Mucosa of descending colon (tissue), 3 donors: Measurements from ENCODE around the gene VPS50. TPM values are rescaled to one million over a fixed set of nuclear protein-coding genes. Genes with fewer than 3 reads are reported as not detected.
A peak's percentile ranks its signal among the peaks of the same experiment; 100 is the strongest.

Experiments
- ATAC-seq: fragments of 200-7000 bp; cut with Tn5 transposase; one replicate; pipeline ENCODE4 v1.9.1; 2020; ENCODE audit warnings: mild to moderate bottlenecking, moderate library complexity
- DNase-seq, 3 donors: peaks; one replicate each; pipeline ENCODE4 v3.0.0-alpha.2; 2020
- H3K36me3 ChIP-seq: fragments of 200-600 bp; one replicate; pipeline ENCODE4 v1.8.0; 2021; ENCODE audit warnings: low read depth, mild to moderate bottlenecking
- H3K4me1 ChIP-seq: fragments of 200-600 bp; one replicate; pipeline ENCODE4 v1.8.0; 2021; ENCODE audit warnings: low read depth, mild to moderate bottlenecking
- H3K4me3 ChIP-seq: fragments of 200-600 bp; one replicate; pipeline ENCODE4 v1.8.0; 2021; ENCODE audit warnings: mild to moderate bottlenecking
- H3K9me3 ChIP-seq: fragments of 200-600 bp; one replicate; pipeline ENCODE4 v1.8.0; 2021; ENCODE audit warnings: mild to moderate bottlenecking
- CTCF ChIP-seq: fragments of 200-600 bp; IDR thresholded peaks from one replicate; pipeline ENCODE4 v1.8.0; 2022; ENCODE audit warnings: antibody characterized with exemption, mild to moderate bottlenecking
- intact Hi-C, 2 donors: fragments of 100-400 bp; cut with DNase I in 1 of 2; cut with micrococcal nuclease in 1 of 2; formaldehyde crosslinking; loops; one replicate each; pipeline versions ENCODE4 v1.11.0 to v1.11.1; 2022; cut with DNase I, micrococcal nuclease
- long read RNA-seq, 2 donors: library from polyadenylated mRNA; unstranded; transcript quantifications; one replicate each; pipeline ENCODE4 v2.0.0, GENCODE V29; 2019 to 2021
- total RNA-seq, 3 donors: library from RNA; stranded (reverse); fragmentation: NEBNext Ultra II Directional in 2 of 3; extraction: Animal tissue kit (Norgen Biotek cat#: 25700) in 2 of 3; gene quantifications; one replicate each; pipeline versions ENCODE4 v1.2.1 to v1.2.4, GENCODE V29; 2021 to 2023
- donor health status: DM: no; HTN: no; CAD: no; lungs with moderate emphysema.
- donor health status: DM: no; HTN: no; CAD: no.
- donor health status: DM: no; HTN: yes; CAD: no.

The VPS50 gene
- 10 to 100 TPM; 24.6 to 42.4 (median 30.2) TPM for total RNA-seq
- long read RNA-seq, donor 1, full-length matches to known transcripts: 16 of 24 reads
- long read RNA-seq, donor 1, partial matches to known transcripts: 1 of 24 reads
- long read RNA-seq, donor 1, other reads (novel, unspliced or antisense): 7 of 24 reads
- long read RNA-seq, donor 2, partial matches to known transcripts: 2 of 7 reads
- long read RNA-seq, donor 2, other reads (novel, unspliced or antisense): 3 of 7 reads

GRCh38 chr7:93231799-93232672 is at the start of gene VPS50:
Gene VPS50 (plus strand): TSS chr7:93232366. CDS start chr7:93232468, 102 bp downstream.
- DNase-seq (peak; percentile 94 to 99 (median 95)), ATAC-seq (peak; percentile 99)
- no peak for TF ChIP-seq CTCF
- Histone ChIP-seq H3K4me1 (peaks cover 7% of the 10 kb centered on the region), H3K4me3 (peak within 1 kb of the TSS; percentile 41), H3K36me3 (no peaks in the 10 kb centered on the region), H3K9me3 (no peaks in the 10 kb centered on the region)
- intact Hi-C loops: no loop called here

- ATAC-seq (no peak), DNase-seq (no peak)
- Histone ChIP-seq H3K9me3 (no peaks in the 10 kb centered on the region), H3K4me1 (no peaks in the 10 kb centered on the region), H3K36me3 (no peaks in the 10 kb centered on the region), H3K4me3 (no peak overlapping the region)
- TF ChIP-seq CTCF: no peak
- intact Hi-C loops: no loop called here
These were observed 46.7 kb upstream of the VPS50 start for GRCh38 chr7:93185303-93186027.

GRCh38 chr7:93188870-93189634 is 43.1 kb upstream of the VPS50 start:
- ATAC-seq (no peak), DNase-seq (no peak)
- no peaks in the 10 kb centered on the region for H3K9me3 ChIP-seq
- H3K4me1 ChIP-seq: no peaks in the 10 kb centered on the region
- intact Hi-C loops: no loop called here
- TF ChIP-seq CTCF: no peak
- H3K36me3 ChIP-seq: no peaks in the 10 kb centered on the region
- H3K4me3 ChIP-seq: no peak overlapping the region

- intact Hi-C loops: no loop called here
- H3K36me3 ChIP-seq: no peaks in the 10 kb centered on the region
- no peaks in the 10 kb centered on the region for H3K4me1 ChIP-seq
- DNase-seq (no peak), ATAC-seq (peak; percentile 42)
- TF ChIP-seq CTCF: no peak
- H3K4me3 ChIP-seq: no peak overlapping the region
- H3K9me3 ChIP-seq: no peaks in the 10 kb centered on the region
These were observed 37.8 kb upstream of the VPS50 start for GRCh38 chr7:93194386-93194785.

- no peak for TF ChIP-seq CTCF
- H3K4me1 ChIP-seq: no peaks in the 10 kb centered on the region
- ATAC-seq (peak; percentile 81), DNase-seq (peak in 1 of 3 donors; percentile 40)
- intact Hi-C loops: no loop called here
- H3K36me3 ChIP-seq: no peaks in the 10 kb centered on the region
- H3K9me3 ChIP-seq: no peaks in the 10 kb centered on the region
- no peak overlapping the region for H3K4me3 ChIP-seq
These were observed 35.8 kb upstream of the VPS50 start for GRCh38 chr7:93196336-93196735.
